C4-2B (cell line): ENCODE results near the gene ACBD3.

Experiments used
- H3K27ac ChIP-seq: fragments of 450-650 bp; 2 replicates; pipeline ENCODE4 v1.5.1; 2017
- CTCF ChIP-seq: fragments of 450-650 bp; conservative IDR thresholded peaks from 2 replicates; pipeline ENCODE4 v1.5.1; 2017; ENCODE audit warnings: mild to moderate bottlenecking
- ZFX ChIP-seq: fragments of 450-650 bp; IDR thresholded peaks from 2 replicates; pipeline ENCODE4 v1.6.1; 2017

ACBD3 gene

GRCh38 chr1:226134170-226135058 is 52.1 kb downstream of the ACBD3 start:
- no peak for TF ChIP-seq CTCF
- no peak for TF ChIP-seq ZFX
- H3K27ac ChIP-seq: peak overlapping the region; percentile 89

GRCh38 chr1:226133504-226134123 is 52.9 kb downstream of the ACBD3 start:
- peak overlapping the region; percentile 89 for H3K27ac ChIP-seq
- TF ChIP-seq CTCF: no peak
- TF ChIP-seq ZFX: no peak

- TF ChIP-seq CTCF (no peak), ZFX (no peak)
- peak overlapping the region; percentile 89 for H3K27ac ChIP-seq
Observed at GRCh38 chr1:226132728-226133503, 53.6 kb downstream of the ACBD3 start.

GRCh38 chr1:226131639-226132038 is 54.9 kb downstream of the ACBD3 start:
- H3K27ac ChIP-seq: peak overlapping the region; percentile 89
- TF ChIP-seq CTCF (no peak), ZFX (no peak)

GRCh38 chr1:226129230-226129629 is 57.3 kb downstream of the ACBD3 start:
- TF ChIP-seq CTCF (no peak), ZFX (no peak)
- no peak overlapping the region for H3K27ac ChIP-seq

GRCh38 chr1:226128487-226129075 is 58.0 kb downstream of the ACBD3 start:
- peak overlapping the region; percentile 82 for H3K27ac ChIP-seq
- TF ChIP-seq CTCF: no peak
- no peak for TF ChIP-seq ZFX
